ENCODE measurements around the gene MYLK4.
A peak's percentile ranks its signal among the peaks of the same experiment; 100 is the strongest.

MYLK4 gene

DNA sequence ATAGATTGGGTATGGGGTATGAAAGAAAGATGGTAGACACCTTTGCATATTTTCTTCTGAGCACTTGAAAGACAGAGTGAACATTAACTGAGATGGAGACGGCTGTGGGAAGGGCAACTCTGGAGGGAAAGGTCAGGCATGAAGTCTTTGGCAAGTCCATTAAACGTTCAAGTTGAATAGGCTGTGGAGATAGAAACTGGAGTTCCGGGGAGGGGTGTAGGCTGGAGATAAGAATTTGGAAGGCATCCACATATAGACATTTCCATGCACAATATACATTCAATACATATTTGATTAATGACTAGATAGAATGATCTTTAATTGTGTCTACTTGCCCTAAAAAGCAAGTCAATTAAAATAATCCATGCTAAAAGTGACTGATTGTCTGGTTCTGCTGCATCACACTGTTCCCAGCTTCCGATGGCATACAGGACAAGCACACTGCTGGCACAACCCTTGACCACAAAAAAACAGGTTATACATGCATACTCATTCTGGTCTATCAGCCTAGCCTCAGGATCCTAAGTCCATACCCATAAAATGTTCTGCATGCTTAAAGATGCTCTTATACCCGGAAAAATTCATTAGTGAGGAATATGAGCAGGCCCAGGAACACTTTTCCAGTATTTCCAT, 1.9 kb upstream of the MYLK4 start:
- Histone ChIP-seq H3K4me1 (ENCODE audit: low read depth, poor library complexity, severe bottlenecking) (no peaks in the 10 kb centered on the region), H2AFZ (ENCODE audit: low read depth) (no peak overlapping the region), H3K36me3 (ENCODE audit: insufficient read depth) (no peaks in the 10 kb centered on the region), H3K9ac (no peak overlapping the region), H4K20me1 (ENCODE audit: insufficient read depth) (no peaks in the 10 kb centered on the region), H3K27me3 (ENCODE audit: insufficient read depth, low read depth) (no peaks in the 10 kb centered on the region), H3K79me2 (ENCODE audit: insufficient read depth, low read depth) (no peaks in the 10 kb centered on the region), H3K4me3 (IDR thresholded peaks at IDR 0.05; ENCODE audit: insufficient read depth, low read depth, low read length) (no peak overlapping the region), H3K27ac (no peak overlapping the region), H3K4me2 (no peak overlapping the region)
- TF ChIP-seq, protein P1, sequence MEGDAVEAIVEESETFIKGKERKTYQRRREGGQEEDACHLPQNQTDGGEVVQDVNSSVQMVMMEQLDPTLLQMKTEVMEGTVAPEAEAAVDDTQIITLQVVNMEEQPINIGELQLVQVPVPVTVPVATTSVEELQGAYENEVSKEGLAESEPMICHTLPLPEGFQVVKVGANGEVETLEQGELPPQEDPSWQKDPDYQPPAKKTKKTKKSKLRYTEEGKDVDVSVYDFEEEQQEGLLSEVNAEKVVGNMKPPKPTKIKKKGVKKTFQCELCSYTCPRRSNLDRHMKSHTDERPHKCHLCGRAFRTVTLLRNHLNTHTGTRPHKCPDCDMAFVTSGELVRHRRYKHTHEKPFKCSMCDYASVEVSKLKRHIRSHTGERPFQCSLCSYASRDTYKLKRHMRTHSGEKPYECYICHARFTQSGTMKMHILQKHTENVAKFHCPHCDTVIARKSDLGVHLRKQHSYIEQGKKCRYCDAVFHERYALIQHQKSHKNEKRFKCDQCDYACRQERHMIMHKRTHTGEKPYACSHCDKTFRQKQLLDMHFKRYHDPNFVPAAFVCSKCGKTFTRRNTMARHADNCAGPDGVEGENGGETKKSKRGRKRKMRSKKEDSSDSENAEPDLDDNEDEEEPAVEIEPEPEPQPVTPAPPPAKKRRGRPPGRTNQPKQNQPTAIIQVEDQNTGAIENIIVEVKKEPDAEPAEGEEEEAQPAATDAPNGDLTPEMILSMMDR (conservative IDR thresholded peaks at IDR 0.05; ENCODE audit: low read depth, low read length), result no peak

DNA sequence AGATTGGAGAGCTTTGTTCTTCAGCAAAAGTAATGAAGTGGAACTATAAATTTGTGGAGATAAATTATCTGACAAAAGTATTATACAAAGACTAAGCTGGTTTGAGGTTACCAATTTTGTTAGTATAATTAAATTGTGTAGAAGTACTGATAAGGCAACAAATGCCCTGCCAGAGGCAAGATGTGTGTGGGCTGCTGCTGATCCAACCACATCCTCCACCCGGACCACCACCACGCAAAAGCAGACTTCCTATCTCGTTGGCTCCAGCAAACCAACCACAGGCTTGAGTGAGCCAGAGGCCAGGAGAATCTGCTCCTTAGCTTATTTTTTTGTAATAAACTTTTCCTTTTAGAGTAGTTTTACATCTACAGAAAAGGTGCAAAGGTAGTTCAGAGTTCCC, 1.1 kb upstream of the MYLK4 start:
- no peak overlapping the region for H2AFZ ChIP-seq (ENCODE audit: low read depth)
- TF ChIP-seq, protein P1 (conservative IDR thresholded peaks at IDR 0.05; ENCODE audit: low read depth, low read length), result no peak
- H3K9ac ChIP-seq, result no peak overlapping the region
- H4K20me1 ChIP-seq (ENCODE audit: insufficient read depth), result no peaks in the 10 kb centered on the region
- H3K79me2 ChIP-seq (ENCODE audit: insufficient read depth, low read depth), result no peaks in the 10 kb centered on the region
- H3K27me3 ChIP-seq (ENCODE audit: insufficient read depth, low read depth), result no peaks in the 10 kb centered on the region
- no peaks in the 10 kb centered on the region for H3K4me1 ChIP-seq (ENCODE audit: low read depth, poor library complexity, severe bottlenecking)
- no peak overlapping the region for H3K4me3 ChIP-seq (IDR thresholded peaks at IDR 0.05; ENCODE audit: insufficient read depth, low read depth, low read length)
- no peak overlapping the region for H3K27ac ChIP-seq
- H3K36me3 ChIP-seq (ENCODE audit: insufficient read depth), result no peaks in the 10 kb centered on the region
- H3K4me2 ChIP-seq, result no peak overlapping the region

DNA sequence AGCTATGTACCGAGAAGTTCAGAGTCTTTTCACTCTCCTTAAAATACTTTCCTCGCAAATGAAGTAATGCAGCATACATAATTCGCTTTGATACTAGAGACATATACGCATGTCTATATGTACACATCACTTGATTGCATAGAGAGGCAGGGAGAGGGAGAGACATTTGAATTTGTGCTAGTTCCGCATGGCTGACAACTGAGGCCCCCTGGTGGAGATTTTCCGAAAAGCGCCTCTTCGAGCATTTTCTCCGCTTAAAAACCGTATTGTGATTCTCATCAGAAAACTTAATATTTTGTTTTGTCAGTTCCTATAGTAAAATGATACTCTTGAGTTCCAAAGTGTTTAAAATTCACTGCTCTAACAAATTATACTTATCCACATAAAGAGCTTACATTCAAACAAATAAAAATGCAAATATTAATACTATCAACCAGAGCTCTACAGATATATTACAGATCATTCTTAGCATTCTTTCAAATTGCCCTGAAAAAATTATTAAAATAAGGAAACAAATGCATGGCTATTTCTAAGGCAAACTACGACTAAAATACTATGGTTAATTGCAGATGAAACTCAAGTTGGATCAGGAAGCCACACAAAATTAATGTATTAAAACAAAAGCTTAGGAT, 637 bp downstream of the MYLK4 start:
- H3K79me2 ChIP-seq (ENCODE audit: insufficient read depth, low read depth), result no peaks in the 10 kb centered on the region
- H4K20me1 ChIP-seq (ENCODE audit: insufficient read depth), result no peaks in the 10 kb centered on the region
- no peaks in the 10 kb centered on the region for H3K4me1 ChIP-seq (ENCODE audit: low read depth, poor library complexity, severe bottlenecking)
- no peak overlapping the region for H2AFZ ChIP-seq (ENCODE audit: low read depth)
- H3K27ac ChIP-seq, result no peak overlapping the region
- TF ChIP-seq, protein P1 (conservative IDR thresholded peaks at IDR 0.05; ENCODE audit: low read depth, low read length), result peak; percentile 91
- H3K4me2 ChIP-seq, result no peak overlapping the region
- no peak overlapping the region for H3K9ac ChIP-seq
- H3K4me3 ChIP-seq (IDR thresholded peaks at IDR 0.05; ENCODE audit: insufficient read depth, low read depth, low read length), result no peak overlapping the region
- H3K27me3 ChIP-seq (ENCODE audit: insufficient read depth, low read depth), result no peaks in the 10 kb centered on the region
- no peaks in the 10 kb centered on the region for H3K36me3 ChIP-seq (ENCODE audit: insufficient read depth)

DNA sequence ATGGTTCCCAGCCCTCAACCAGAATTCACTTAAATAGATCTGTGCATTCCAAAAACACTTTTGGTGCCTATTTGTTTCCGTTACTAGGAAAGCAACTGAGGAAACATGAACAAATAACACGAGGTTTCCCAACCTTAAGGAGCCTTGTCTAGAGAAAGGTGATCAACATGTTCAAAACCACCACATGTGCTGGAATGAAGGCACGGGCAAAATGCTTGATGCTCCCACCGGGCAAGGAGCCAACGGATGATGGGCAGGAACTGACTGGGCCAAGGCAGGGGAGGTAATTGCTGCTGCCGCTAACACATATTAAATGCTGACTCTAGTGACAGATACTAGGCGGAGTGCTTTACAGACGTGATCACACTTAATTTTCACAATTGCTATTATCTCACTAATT, 2.5 kb downstream of the MYLK4 start:
- no peak overlapping the region for H2AFZ ChIP-seq (ENCODE audit: low read depth)
- H3K27me3 ChIP-seq (ENCODE audit: insufficient read depth, low read depth), result no peaks in the 10 kb centered on the region
- H3K4me3 ChIP-seq (IDR thresholded peaks at IDR 0.05; ENCODE audit: insufficient read depth, low read depth, low read length), result no peak overlapping the region
- no peak overlapping the region for H3K27ac ChIP-seq
- TF ChIP-seq, protein P1 (conservative IDR thresholded peaks at IDR 0.05; ENCODE audit: low read depth, low read length), result no peak
- no peaks in the 10 kb centered on the region for H3K4me1 ChIP-seq (ENCODE audit: low read depth, poor library complexity, severe bottlenecking)
- no peak overlapping the region for H3K4me2 ChIP-seq
- H4K20me1 ChIP-seq (ENCODE audit: insufficient read depth), result no peaks in the 10 kb centered on the region
- no peaks in the 10 kb centered on the region for H3K79me2 ChIP-seq (ENCODE audit: insufficient read depth, low read depth)
- no peak overlapping the region for H3K9ac ChIP-seq
- H3K36me3 ChIP-seq (ENCODE audit: insufficient read depth), result no peaks in the 10 kb centered on the region

Data from KMS-11 (cell line).